Lower lobe of right lung (tissue), 2 donors: ENCODE data around the gene TTC7B. TPM values are rescaled to one million over a fixed set of nuclear protein-coding genes. Genes with fewer than 3 reads are reported as not detected.

Experiments
- ATAC-seq, 2 donors: fragments of 200-7000 bp; cut with Tn5 transposase; one replicate each; pipeline ENCODE4 v1.9.1; 2020 to 2022; ENCODE audit warnings: mild to moderate bottlenecking in 2 of 2, moderate library complexity in 2 of 2
- DNase-seq: peaks from one replicate; pipeline ENCODE4 v3.0.0-alpha.2; 2020
- H3K27ac ChIP-seq: fragments of 200-600 bp; one replicate; pipeline ENCODE4 v1.8.0; 2022
- H3K27me3 ChIP-seq: fragments of 200-600 bp; one replicate; pipeline ENCODE4 v1.8.0; 2022; ENCODE audit warnings: low read depth
- H3K36me3 ChIP-seq: fragments of 200-600 bp; one replicate; pipeline ENCODE4 v1.8.0; 2022; ENCODE audit warnings: mild to moderate bottlenecking
- H3K4me1 ChIP-seq: fragments of 200-600 bp; one replicate; pipeline ENCODE4 v1.8.0; 2022
- H3K4me3 ChIP-seq: fragments of 200-600 bp; one replicate; pipeline ENCODE4 v1.8.0; 2022; ENCODE audit warnings: mild to moderate bottlenecking
- H3K9me3 ChIP-seq: fragments of 200-600 bp; one replicate; pipeline ENCODE4 v1.8.0; 2022
- intact Hi-C: fragments of 100-400 bp; cut with DNase I; formaldehyde crosslinking; loops from one replicate; pipeline ENCODE4 v1.11.0; 2022
- total RNA-seq: library from RNA; stranded (reverse); fragmentation: NEBNext Ultra II Directional; extraction: Animal tissue kit (Norgen Biotek cat#: 25700); gene quantifications from one replicate; pipeline ENCODE4 v1.2.1, GENCODE V29; 2021
- TF ChIP-seq, protein P1 (sequence below): fragments of 200-600 bp; IDR thresholded peaks from one replicate; pipeline ENCODE4 v1.8.0; 2022; ENCODE audit warnings: antibody characterized with exemption, mild to moderate bottlenecking
- donor health status: DM: no; HTN: yes; CAD: no; lungs with severe emphysema.

Gene TTC7B
- total RNA-seq, 1 donor from 2014 or later, result 54.1 TPM

DNA sequence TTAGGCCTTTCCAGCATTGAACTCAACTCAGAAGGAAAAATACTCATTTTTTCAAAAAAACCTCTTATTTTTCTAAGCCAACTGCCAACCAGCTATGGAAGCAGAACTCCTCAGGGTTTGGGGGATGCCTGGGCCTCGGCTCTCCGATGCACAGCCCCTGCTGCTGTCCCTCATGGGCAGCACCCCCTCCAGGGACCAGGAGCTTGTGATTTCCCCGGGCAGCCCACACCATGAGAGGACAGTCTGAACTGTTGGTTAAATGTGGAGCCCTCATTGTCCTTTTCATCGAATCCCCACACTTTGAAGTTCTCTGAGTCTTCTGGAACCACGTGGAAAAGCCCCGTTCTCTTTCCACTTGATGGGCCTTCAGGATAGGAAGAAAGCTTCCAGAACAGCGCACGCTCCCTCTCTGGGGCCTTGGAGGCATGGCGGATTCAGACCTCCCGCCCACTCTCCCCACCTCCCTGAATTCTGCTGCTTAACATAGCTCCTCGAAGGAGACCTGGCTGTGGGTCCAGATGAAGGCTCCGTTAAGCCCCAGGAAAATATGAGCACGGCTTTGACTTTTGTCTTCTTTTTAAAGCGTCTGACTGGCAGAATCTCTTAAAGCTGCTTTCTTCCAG, 262.8 kb downstream of the TTC7B start:
- Histone ChIP-seq H3K27ac (no peak overlapping the region), H3K4me3 (no peak overlapping the region)

DNA sequence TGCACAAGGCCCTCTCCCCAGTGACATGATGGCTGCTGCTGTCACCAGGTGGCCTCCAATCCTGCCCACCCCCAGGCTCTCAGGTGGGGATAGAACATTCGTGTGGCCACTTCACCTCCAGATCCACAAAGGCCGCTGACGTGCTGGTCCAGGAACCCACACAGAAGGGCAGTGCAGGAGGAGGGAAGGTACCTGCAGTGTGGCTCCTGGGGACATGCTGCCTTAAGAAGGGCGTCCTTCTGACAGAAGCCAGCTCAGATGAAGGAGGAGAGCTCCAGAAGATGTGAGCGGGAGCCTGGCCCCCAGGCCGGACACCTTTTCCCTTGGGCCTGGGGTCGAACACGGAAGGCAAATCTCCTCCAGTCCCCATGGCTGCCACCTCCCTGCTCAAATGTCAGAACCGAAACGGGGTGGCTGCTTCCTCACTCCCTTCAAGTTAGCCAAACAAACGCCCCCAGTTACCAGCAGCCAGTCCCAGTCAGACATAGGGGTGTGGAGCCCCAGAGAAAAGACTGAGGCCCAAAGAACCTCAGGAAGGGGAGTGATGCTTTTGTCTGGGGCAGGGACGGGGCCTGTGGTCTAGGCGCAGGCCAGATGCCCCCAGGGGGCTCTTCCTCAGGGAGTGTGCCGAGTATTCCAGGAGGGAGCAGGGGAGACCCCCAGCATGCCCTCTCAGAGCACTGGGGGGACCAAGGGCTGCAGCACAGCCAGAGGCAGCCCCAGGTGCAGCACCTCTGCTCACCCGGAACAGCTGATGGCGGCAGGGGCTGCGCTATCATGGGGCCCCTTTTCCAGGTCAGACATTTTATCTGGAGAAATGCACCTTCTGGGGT, 263.5 kb downstream of the TTC7B start:
- Histone ChIP-seq H3K9me3 (no peaks in the 10 kb centered on the region), H3K27ac (no peak overlapping the region), H3K27me3 (no peaks in the 10 kb centered on the region), H3K4me3 (no peak overlapping the region), H3K4me1 (no peaks in the 10 kb centered on the region), H3K36me3 (no peaks in the 10 kb centered on the region)
- DNase-seq (peak; percentile 34), ATAC-seq (no peak)
- intact Hi-C loops, result no loop called here
- TF ChIP-seq, protein P1, sequence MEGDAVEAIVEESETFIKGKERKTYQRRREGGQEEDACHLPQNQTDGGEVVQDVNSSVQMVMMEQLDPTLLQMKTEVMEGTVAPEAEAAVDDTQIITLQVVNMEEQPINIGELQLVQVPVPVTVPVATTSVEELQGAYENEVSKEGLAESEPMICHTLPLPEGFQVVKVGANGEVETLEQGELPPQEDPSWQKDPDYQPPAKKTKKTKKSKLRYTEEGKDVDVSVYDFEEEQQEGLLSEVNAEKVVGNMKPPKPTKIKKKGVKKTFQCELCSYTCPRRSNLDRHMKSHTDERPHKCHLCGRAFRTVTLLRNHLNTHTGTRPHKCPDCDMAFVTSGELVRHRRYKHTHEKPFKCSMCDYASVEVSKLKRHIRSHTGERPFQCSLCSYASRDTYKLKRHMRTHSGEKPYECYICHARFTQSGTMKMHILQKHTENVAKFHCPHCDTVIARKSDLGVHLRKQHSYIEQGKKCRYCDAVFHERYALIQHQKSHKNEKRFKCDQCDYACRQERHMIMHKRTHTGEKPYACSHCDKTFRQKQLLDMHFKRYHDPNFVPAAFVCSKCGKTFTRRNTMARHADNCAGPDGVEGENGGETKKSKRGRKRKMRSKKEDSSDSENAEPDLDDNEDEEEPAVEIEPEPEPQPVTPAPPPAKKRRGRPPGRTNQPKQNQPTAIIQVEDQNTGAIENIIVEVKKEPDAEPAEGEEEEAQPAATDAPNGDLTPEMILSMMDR, result no peak

More for the DNA sequence above, 262.8 kb downstream of the TTC7B start:
- no peaks in the 10 kb centered on the region for H3K36me3 ChIP-seq
- no peaks in the 10 kb centered on the region for H3K4me1 ChIP-seq
- no peaks in the 10 kb centered on the region for H3K27me3 ChIP-seq
- DNase-seq, result no peak
- intact Hi-C loops, result no loop called here
- H3K9me3 ChIP-seq, result no peaks in the 10 kb centered on the region
- TF ChIP-seq, protein P1, result no peak
- ATAC-seq, result no peak

DNA sequence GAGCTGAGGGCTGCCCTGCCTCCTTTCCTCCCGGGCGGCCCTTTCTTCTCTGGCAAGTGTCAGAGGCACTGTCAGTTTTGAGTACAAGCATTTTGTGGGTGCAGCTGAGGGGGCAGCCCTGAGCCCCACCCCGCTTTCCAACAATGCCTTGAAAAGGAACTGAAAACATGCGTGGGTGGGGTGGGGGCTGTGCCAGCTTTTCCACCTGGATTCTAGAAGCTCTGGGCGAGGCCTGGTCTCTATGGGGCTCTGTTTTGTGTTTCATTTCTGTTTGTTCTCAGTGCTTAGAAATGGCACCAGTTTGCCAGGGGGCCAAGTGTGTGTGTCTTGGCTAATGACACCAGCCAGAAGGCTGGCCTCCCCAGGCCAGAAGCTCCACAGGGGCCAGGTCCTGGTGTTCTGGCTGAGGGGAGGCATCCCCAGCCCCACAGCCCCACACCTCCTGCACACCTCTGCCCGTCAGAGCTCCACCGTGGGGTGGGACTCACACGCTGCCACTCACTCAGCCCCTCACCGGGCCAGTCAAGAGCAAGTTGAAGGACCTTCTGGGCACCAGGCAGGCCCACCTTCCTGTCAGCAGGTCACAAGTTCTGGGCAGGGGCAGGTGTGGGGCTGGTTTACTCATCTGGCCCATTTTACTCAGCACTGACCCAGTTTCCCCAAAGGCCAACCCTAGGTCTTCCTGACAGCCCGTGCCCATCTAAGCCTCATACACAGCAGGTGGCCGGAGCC, 264.3 kb downstream of the TTC7B start:
- Histone ChIP-seq H3K4me3 (no peak overlapping the region), H3K36me3 (no peaks in the 10 kb centered on the region), H3K27ac (no peak overlapping the region), H3K4me1 (no peaks in the 10 kb centered on the region), H3K9me3 (no peaks in the 10 kb centered on the region), H3K27me3 (no peaks in the 10 kb centered on the region)
- intact Hi-C loops, result no loop called here
- DNase-seq (peak; percentile 38), ATAC-seq (no peak)
- TF ChIP-seq, protein P1, result no peak

DNA sequence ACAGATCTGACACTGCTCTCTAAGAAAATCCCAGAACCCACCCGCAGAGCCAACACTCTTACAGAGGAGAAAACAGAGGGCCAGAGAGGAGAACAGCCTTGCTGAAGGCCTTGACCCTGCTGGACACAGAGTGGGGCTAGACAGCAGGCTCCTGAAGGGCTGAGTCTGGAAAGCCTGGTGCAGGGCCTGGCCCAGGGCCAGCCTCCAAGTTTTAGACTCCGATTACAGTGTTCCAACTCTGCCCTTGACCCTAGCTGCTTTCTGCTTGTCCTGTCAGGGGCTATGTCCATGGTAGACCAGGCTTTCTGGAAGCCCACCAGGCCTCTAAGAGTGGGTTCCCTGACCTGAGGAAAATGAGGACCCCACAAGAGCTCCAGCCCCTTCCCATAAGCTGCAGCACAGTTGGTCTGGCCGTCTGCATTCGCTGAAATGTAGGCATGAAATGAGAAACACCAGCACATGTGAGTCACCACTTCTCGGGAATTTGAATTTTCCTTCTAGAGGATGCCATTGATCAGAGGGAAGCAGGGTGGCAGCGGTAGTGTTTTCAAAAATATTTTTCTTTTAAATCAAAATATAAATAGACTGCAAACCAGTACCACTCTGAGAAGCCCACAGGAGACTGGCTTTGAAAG, 265.0 kb downstream of the TTC7B start:
- no peaks in the 10 kb centered on the region for H3K27me3 ChIP-seq
- intact Hi-C loops, result no loop called here
- H3K4me1 ChIP-seq, result no peaks in the 10 kb centered on the region
- DNase-seq (no peak), ATAC-seq (no peak)
- TF ChIP-seq, protein P1, result no peak
- no peaks in the 10 kb centered on the region for H3K36me3 ChIP-seq
- H3K9me3 ChIP-seq, result no peaks in the 10 kb centered on the region
- H3K27ac ChIP-seq, result no peak overlapping the region
- no peak overlapping the region for H3K4me3 ChIP-seq
